22Rv1 (cell line): Measurements from ENCODE around the gene NF1.

Experiments
- CTCF ChIP-seq: fragments of 450-650 bp; IDR thresholded peaks from 2 replicates; pipeline ENCODE4 v1.5.1; 2017; ENCODE audit warnings: mild to moderate bottlenecking
- ZFX ChIP-seq: fragments of 450-650 bp; IDR thresholded peaks from 2 replicates; pipeline ENCODE4 v1.6.1; 2017; ENCODE audit warnings: antibody characterized with exemption, borderline replicate concordance

DNA sequence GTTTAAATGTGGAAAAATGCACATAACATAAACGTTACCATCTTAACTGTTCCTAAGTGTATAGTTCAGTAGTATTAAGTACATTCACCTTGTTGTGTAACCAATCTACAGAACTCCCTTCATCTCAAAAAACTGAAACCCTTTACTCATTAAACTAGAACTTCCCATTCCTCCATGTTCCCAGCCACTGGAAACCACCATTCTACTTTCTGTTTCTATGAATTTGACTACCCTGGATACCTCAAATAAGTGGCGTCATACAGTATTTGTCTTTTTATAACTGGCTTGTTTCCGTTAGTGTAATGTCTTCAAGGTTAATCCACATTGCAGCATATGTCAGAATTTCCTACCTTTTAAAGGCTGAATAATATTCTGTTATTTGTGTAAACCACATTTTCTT, 38.2 kb downstream of the NF1 start:
- TF ChIP-seq CTCF: no peak
- no peak for TF ChIP-seq ZFX
